Stimulated activated CD4-positive, alpha-beta T cell treated with anti-CD3 and anti-CD28 coated beads, TNF-alpha, amount 100 ng/mL, for 24 hours (primary cell): ENCODE data around the gene CASP2.

Source experiments
- DNase-seq, 3 experiments: peaks; one replicate each; pipeline ENCODE4 v3.0.0-alpha.2; 2020; ENCODE audit warnings: low read depth in 3 of 3

CASP2 gene

GRCh38 chr7:143296686-143297085 lies 8.5 kb downstream of the CASP2 start:
- no peak for DNase-seq

DNA sequence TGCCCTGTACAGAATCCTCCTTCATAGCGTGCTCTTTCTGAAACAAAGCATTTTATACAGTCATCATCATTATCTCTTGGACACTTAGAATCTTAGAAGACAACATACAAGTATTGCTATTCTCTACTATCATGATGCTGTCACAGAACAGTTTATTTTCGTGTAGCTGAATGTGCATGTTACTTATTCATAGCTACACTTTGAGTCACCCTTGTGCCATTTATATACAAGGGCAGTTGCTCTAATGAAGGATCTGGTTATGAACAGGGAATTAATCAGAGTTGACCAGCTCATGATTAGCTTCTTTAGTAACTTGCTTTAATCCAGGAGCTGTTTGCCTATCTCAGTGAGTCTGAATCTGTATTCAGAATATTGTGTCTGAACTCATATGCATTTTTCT lies 11.2 kb downstream of the CASP2 start:
- no peak for DNase-seq

GRCh38 chr7:143299840-143300239 lies 11.7 kb downstream of the CASP2 start:
- peak in 2 of 3 experiments; percentile 22 to 51 for DNase-seq

DNA sequence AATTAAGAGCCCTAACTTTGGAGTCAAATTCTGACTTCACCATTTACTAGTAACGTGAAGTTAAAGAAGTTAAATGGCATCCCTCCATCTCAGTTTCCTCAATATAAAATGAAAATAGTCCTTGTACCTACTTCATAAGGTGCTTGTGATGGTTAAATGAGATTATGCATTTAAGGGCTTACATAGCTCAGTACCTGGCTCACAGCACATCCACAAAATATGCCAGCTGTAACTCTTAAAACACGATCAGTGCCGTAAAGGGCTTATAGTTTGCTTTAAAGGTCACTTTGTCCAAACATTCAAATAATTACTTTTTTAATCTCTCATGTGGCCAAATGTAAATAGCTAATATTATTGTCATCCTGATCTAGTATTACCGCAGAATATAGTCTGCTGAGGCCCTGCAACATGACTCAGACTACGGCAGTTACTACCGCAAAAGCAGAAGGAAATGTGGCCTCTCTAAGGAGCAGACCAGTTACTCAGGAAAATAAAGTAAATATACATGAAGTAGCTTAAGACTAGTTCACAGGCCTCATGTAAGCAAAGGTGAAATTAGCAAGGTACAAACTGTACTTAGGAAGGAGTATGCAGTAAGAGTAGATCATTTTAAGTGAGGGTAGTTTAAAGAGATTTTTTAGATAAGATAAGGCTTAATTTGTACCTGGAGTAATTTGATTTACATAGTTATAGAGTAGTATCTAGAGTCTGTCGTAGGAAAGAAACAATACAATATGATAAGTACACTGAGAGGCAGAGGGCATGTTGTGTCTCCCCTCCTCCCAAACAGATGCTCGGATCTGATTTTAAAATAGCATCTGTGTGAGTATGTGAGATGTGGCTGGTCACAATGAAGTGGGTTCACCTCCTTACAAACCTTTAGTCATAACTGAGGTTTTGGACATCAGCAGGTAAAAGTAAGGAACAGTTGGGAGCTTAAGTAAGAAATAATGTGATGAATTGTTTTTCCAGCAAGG lies 13.1 kb downstream of the CASP2 start:
- DNase-seq, result no peak

- DNase-seq, result no peak
Observed at GRCh38 chr7:143303733-143304132, 15.6 kb downstream of the CASP2 start.

DNA sequence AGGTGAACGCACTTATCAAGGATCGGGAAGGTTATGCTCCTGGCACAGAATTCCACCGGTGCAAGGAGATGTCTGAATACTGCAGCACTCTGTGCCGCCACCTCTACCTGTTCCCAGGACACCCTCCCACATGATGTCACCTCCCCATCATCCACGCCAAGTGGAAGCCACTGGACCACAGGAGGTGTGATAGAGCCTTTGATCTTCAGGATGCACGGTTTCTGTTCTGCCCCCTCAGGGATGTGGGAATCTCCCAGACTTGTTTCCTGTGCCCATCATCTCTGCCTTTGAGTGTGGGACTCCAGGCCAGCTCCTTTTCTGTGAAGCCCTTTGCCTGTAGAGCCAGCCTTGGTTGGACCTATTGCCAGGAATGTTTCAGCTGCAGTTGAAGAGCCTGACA lies 16.8 kb downstream of the CASP2 start:
- DNase-seq, result no peak

- DNase-seq, result peak; percentile 39 to 69 (median 46)
Observed at GRCh38 chr7:143305423-143306070, 17.4 kb downstream of the CASP2 start.

DNA sequence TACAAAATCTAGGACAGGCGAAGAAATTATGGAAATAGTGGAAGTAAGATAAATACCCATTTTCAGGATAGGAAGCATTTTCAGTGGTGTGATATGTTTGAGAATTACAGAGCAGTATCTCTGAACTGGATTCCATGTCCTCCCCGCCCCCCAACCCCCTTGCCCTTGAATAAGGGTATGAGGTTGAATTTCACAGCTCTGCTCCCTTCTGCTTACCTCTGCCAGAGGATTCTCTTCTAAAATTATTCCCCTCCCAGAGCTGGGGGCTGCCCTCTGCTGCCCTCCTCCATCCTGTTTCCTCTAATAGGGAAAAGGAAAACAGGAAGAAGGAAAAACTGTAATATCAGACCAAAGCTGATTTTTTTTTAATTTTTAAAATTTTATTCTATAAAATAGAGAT lies 20.5 kb downstream of the CASP2 start:
- DNase-seq, result no peak

GRCh38 chr7:143314127-143314526 lies 26.0 kb downstream of the CASP2 start:
- no peak for DNase-seq

DNA sequence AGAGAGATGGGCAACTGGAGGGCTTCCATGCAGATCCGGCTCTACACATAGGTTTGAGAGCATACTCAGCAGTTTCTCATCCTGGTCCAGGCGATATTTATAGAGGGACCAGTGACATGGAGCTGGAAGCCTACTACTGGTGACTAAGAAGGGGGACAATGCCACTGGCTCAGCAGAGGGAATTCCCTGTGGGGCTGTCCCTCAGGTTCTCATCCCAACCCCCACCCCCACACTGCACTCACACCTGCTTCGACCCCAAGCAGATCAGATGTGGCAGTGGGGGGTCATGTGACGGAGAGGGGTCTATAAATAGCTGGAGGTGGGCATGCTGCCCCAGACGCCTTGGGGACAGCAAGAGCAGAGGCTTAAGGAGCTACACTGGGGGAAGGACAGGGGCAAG lies 27.6 kb downstream of the CASP2 start, which contains the start of gene CLCN1:
Gene CLCN1 (plus strand): TSS at position 336 of the 400 bp plus-strand sequence. CDS start 102 bp downstream, outside the sequence.
- DNase-seq, result no peak

- no peak for DNase-seq
Observed at GRCh38 chr7:143316492-143316891, 28.3 kb downstream of the CASP2 start.

DNA sequence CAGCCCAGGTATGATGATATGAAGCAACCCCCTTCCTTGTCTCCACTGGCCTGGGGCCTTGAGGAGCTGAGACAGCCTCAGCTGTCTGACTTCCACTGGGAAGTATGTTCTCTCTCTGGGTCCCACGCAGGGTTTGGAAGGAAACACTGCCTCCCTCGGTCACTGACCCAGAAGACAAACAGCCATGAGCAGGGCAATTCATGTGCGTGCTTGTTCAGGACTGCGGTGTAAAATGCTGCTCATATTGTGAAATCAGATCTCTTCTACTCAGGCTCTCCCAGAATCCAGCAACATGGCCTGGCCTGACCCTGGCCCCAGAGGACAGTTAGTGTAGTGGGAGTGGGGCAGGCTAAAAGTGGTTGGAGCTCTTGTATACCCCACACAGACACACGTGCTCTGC lies 30.5 kb downstream of the CASP2 start:
- no peak for DNase-seq

- DNase-seq, result no peak
Observed at GRCh38 chr7:143320620-143321019, 32.5 kb downstream of the CASP2 start.

- DNase-seq, result no peak
Observed at GRCh38 chr7:143321242-143321641, 33.1 kb downstream of the CASP2 start.

- DNase-seq, result no peak
Observed at GRCh38 chr7:143321734-143322133, 33.6 kb downstream of the CASP2 start.

DNA sequence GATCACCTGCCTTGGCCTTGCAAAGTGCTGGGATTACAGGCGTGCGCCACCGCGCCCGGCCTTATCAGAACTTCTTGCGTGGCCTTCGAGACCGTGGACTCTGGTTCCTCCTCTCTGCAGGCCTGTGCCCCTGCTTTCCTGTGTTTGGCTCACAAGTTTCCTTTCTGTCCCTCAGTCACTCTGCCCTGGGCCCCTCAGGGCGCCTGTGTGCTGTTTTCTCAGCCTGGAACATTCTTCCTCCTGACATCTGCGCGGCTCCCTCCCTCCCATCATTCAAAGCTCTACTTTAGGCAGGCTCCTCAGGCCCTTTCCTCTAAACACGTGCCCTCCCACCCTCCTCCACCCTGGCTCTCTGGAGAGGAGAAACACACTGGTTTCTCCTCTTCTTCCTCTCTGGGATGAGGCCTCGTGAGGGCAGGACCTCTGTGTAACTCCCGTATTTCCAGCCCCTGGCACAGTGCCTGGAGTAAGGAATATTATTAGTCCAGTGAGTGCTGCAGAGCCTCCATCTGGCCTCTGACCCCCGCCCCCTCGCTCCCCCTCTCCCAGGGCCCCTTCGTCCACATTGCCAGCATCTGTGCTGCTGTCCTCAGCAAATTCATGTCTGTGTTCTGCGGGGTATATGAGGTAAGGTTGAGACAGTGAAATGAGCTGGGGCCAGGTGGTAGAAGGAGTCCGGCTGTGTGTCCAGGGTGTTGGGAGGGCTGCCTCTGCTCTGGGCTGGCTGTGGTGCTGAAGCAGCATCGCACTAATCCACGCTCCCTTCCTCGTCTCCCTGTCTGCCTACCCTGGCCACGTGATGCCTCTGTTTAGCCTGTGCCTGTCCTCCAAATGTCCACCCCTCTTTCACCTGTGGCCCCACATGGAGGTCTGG lies 34.8 kb downstream of the CASP2 start:
- no peak for DNase-seq

- no peak for DNase-seq
Observed at GRCh38 chr7:143323653-143324052, 35.5 kb downstream of the CASP2 start.

- DNase-seq, result no peak
Observed at GRCh38 chr7:143325240-143325639, 37.1 kb downstream of the CASP2 start.

DNA sequence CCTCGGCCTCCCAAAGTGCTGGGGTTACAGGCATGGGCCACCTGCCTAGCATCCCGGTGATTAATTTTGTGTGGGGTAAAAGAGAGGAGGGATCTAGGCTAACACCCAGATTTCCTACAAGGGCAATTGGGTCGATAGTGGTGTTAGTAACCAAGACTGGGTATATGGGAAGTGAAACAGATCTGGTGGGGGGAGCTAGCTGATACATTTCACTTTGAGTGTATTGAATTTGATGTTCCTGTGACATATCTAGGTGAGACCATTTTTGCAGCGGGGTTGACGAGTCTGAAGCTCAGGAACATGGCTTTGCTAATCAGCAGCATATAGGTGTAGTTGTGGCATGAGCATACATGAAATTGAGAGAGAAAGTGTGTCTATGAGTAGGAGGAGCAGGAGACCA lies 39.8 kb downstream of the CASP2 start:
- DNase-seq, result no peak

- no peak for DNase-seq
Observed at GRCh38 chr7:143329471-143330170, 41.5 kb downstream of the CASP2 start.

DNA sequence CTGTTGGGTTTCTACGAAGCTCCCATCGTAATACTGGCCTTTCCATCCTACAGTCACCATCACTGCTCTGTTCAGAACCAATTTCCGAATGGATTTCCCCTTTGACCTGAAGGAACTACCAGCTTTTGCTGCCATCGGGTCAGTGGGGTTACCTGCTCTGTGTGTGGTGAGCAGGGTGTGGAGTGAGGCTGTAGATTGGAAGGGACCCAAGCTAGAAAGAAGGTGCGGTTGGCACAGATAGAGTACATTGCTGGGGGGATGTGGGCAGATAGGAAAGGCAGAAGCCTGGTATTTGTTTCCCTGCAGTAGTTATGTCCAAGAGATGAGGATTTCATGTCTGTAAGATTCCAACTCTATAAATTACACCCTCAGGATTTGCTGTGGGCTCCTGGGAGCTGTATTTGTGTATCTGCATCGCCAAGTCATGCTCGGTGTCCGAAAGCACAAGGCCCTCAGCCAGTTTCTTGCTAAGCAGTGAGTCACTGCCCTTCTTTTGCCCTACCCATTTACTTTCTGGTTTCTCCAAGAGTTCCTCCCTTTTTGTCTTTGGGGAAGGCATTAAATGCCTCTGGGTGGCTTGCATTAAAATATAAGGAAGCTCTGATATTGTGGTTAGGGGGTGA lies 43.1 kb downstream of the CASP2 start:
- DNase-seq, result no peak
